H1 (cell line): ENCODE data around the gene IRGQ. TPM values are rescaled to one million over a fixed set of nuclear protein-coding genes. Genes with fewer than 3 reads are reported as not detected.

Experiments used
- CBX8 ChIP-seq: fragments of 300-800, 300-1000 bp; sonication (generic); IDR thresholded peaks from 2 replicates; pipeline ENCODE4 v1.7.1; 2016; ENCODE audit warnings: low read depth, low read length, borderline replicate concordance
- CHD2 ChIP-seq: IDR thresholded peaks from 2 replicates; pipeline ENCODE4 v1.6.1; 2012; ENCODE audit warnings: low read length, improper control_type of control experiment
- KDM5A ChIP-seq: fragments of 200-600 bp; IDR thresholded peaks from 2 replicates; pipeline ENCODE4 v1.7.1; 2012; ENCODE audit warnings: mild to moderate bottlenecking, low read length, inconsistent platforms, mixed read lengths
- SIRT6 ChIP-seq: IDR thresholded peaks from one replicate; pipeline ENCODE4 v1.7.1; 2012; ENCODE audit warnings: low read length, inconsistent platforms
- SUZ12 ChIP-seq: fragments of 200-600 bp; sonication (generic); IDR thresholded peaks from 2 replicates; pipeline ENCODE4 v1.6.1; 2012; ENCODE audit warnings: mild to moderate bottlenecking, inconsistent platforms, low read length, moderate library complexity, mixed read lengths
- TAF7 ChIP-seq: optimal IDR thresholded peaks from 2 replicates; pipeline ENCODE3; 2011; ENCODE audit warnings: low read depth, mild to moderate bottlenecking, inconsistent platforms, low read length, moderate library complexity, borderline replicate concordance
- USF2 ChIP-seq: IDR thresholded peaks from 2 replicates; pipeline ENCODE4 v1.6.1; 2011; ENCODE audit warnings: low read length, improper control_type of control experiment
- polyA plus RNA-seq, 7 experiments: library from polyadenylated mRNA; depleted of rRNA in 3 of 7; stranded (reverse) in 5 of 7; unstranded in 2 of 7; fragments of >200 nt in 5 of 7; fragments of 200-250 nt in 2 of 7; gene quantifications; 1 replicate in 5 of 7; 2 replicates in 1 of 7; 4 replicates in 1 of 7; pipeline versions ENCODE4 v1.2.1 to v1.2.3, GENCODE V29; 2011 to 2013; ENCODE audit warnings: missing spikeins in 2 of 7, mixed read lengths in 2 of 7
- total RNA-seq: library from RNA; stranded (reverse); fragmentation: NEBNext Ultra II Directional; extraction: Animal tissue kit (Norgen Biotek cat#: 25700); gene quantifications from 2 replicates; pipeline ENCODE4 v1.2.1, GENCODE V29; 2021
- TF ChIP-seq, protein P1 (sequence below), 3 experiments: IDR thresholded peaks; 1 replicate in 2 of 3; 2 replicates in 1 of 3; pipeline versions ENCODE4 v1.5.1 to v1.6.1; 2011; ENCODE audit warnings: low read length in 3 of 3, mild to moderate bottlenecking in 3 of 3, inconsistent platforms in 2 of 3, low read depth in 1 of 3, moderate library complexity in 1 of 3; ENCODE audit not compliant: insufficient read depth in 1 of 3; ENCODE audit errors: control extremely low read depth in 1 of 3

Gene IRGQ
- total and polyA plus RNA-seq, 2 of the 8 experiments (the other 6 are each of a cell fraction or from before 2014, with no cell fraction given), result 16.0 to 42.9 TPM

DNA sequence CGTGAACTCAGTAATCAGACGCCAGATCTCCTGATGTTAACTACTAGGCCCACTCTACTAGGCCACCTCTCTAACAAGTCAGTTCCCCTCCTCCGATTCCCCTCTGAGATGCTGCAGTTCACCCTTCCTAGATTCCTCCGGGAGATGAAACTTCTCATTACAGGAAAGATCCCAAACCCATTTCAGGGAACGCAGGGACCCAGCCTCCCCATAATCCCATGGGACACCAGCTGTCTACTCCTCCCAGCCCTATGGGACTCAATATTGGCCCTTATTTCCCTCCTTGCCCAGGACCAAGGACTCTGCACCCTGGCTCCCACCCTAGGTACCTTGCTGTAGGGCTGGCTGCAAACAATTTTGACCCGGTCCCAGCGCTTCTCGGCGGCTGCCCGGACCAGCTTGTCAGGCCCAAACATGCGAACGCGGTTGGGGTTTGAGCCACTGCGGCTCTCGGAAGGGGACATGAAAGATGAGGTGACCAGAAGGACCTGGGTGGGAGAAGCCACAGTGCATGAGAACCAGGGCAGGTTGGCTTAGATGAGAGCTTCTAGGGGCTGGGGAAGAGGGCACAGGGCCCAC is 41.5 kb downstream of the IRGQ start (continued):
- TF ChIP-seq TAF7 (no peak), CHD2 (no peak), CBX8 (no peak), USF2 (no peak), SUZ12 (no peak), KDM5A (no peak), SIRT6 (no peak)
- TF ChIP-seq, protein P1, sequence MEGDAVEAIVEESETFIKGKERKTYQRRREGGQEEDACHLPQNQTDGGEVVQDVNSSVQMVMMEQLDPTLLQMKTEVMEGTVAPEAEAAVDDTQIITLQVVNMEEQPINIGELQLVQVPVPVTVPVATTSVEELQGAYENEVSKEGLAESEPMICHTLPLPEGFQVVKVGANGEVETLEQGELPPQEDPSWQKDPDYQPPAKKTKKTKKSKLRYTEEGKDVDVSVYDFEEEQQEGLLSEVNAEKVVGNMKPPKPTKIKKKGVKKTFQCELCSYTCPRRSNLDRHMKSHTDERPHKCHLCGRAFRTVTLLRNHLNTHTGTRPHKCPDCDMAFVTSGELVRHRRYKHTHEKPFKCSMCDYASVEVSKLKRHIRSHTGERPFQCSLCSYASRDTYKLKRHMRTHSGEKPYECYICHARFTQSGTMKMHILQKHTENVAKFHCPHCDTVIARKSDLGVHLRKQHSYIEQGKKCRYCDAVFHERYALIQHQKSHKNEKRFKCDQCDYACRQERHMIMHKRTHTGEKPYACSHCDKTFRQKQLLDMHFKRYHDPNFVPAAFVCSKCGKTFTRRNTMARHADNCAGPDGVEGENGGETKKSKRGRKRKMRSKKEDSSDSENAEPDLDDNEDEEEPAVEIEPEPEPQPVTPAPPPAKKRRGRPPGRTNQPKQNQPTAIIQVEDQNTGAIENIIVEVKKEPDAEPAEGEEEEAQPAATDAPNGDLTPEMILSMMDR (IDR thresholded peaks at IDR 0.05; ENCODE audit: control extremely low read depth in 1 of 3, insufficient read depth in 1 of 3, low read depth in 1 of 3, low read length in 3 of 3), result no peak
